Right lobe of liver (tissue), 6 donors: Measurements from ENCODE around the gene CACNA1S. TPM values are rescaled to one million over a fixed set of nuclear protein-coding genes. Genes with fewer than 3 reads are reported as not detected.

Experiments
- ATAC-seq, 4 donors: fragments of 200-7000 bp; cut with Tn5 transposase; one replicate each; pipeline ENCODE4 v1.9.1; 2020; ENCODE audit warnings: mild to moderate bottlenecking in 4 of 4, moderate library complexity in 4 of 4
- DNase-seq, 3 donors: peaks; one replicate each; pipeline ENCODE4 v3.0.0-alpha.2; 2020
- H3K27ac ChIP-seq, 3 donors: fragments of 200-600 bp; one replicate each; pipeline ENCODE4 v1.8.0; 2022
- H3K27me3 ChIP-seq, 2 donors: fragments of 200-600 bp; one replicate each; pipeline ENCODE4 v1.8.0; 2022
- H3K36me3 ChIP-seq, 4 donors: fragments of 200-600 bp; sonication (generic) in 1 of 4; one replicate each; pipeline versions ENCODE4 v1.5.1 to v1.8.0; 2017 to 2022; ENCODE audit warnings: control low read depth in 1 of 4
- H3K4me1 ChIP-seq, 4 donors: fragments of 200-600 bp; sonication (generic) in 1 of 4; one replicate each; pipeline versions ENCODE4 v1.5.1 to v1.8.0; 2017 to 2022; ENCODE audit warnings: control low read depth in 1 of 4
- H3K4me3 ChIP-seq, 3 donors: fragments of 200-600 bp; one replicate each; pipeline ENCODE4 v1.8.0; 2022
- H3K9me3 ChIP-seq, 4 donors: fragments of 200-600 bp; sonication (generic) in 1 of 4; one replicate each; pipeline versions ENCODE4 v1.5.1 to v1.8.0; 2017 to 2022; ENCODE audit warnings: control low read depth in 1 of 4
- CTCF ChIP-seq, 4 donors: fragments of 200-600 bp in 3 of 4; fragments of 450-650 bp in 1 of 4; IDR thresholded peaks; one replicate each; pipeline versions ENCODE4 v1.5.1 to v1.8.0; 2016 to 2022; ENCODE audit warnings: antibody characterized with exemption in 4 of 4, mild to moderate bottlenecking in 2 of 4
- POLR2A ChIP-seq: fragments of 450-650 bp; IDR thresholded peaks from one replicate; pipeline ENCODE4 v1.6.1; 2017; ENCODE audit warnings: antibody characterized with exemption, mild to moderate bottlenecking
- WGBS: methylation state at CpG from one replicate; pipeline ENCODE4 v1.1.6; 2018; ENCODE audit warnings: low coverage, low lambda C conversion rate; ENCODE audit not compliant: insufficient coverage; ENCODE audit errors: missing lambda C conversion rate; 5-methylcytosine and 5-hydroxymethylcytosine counted together
- intact Hi-C, 2 donors: fragments of 100-400 bp; cut with DNase I; formaldehyde crosslinking; loops; one replicate each; pipeline versions ENCODE4 v1.11.2 to v1.14.1; 2022
- total RNA-seq, 6 experiments: library from RNA; depleted of rRNA in 2 of 6; stranded (reverse); fragments of >200 nt in 2 of 6; fragmentation: NEBNext Ultra II Directional in 3 of 6; extraction: Animal tissue kit (Norgen Biotek cat#: 25700) in 3 of 6; gene quantifications; one replicate each; pipeline versions ENCODE4 v1.1.0 to v1.2.4, GENCODE V29; 2016 to 2023
- donor health status: DM: no; HTN: yes; CAD: no.
- donor health status: DM: no; HTN: no; CAD: no.
- donor health status: DM: no; HTN: no; CAD: no.
- donor health status: DM: no; HTN: yes; CAD: no.
- donor health status: DM: no; HTN: yes; CAD: no.

Gene CACNA1S
- total RNA-seq, 6 experiments from 2014 or later = 0.12 TPM; not detected in 5

DNA sequence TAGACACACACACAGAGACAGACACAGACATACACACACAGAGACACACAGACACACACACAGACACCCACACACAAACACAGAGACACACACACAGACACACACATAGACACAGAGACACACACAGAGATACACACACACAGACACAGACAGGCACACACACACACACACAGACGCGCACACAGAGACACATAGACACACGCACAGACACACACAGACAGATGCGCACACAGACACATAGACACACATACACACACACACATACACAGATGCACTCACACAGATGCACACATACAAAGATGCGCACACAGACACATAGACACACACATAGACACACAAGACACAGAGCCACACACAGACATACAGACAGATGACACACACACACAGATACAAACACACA lies 104.7 kb downstream of the CACNA1S start:
- Histone ChIP-seq H3K9me3 (no peaks in the 10 kb centered on the region), H3K27ac (no peak overlapping the region), H3K36me3 (no peaks in the 10 kb centered on the region), H3K4me3 (no peak overlapping the region), H3K4me1 (no peaks in the 10 kb centered on the region), H3K27me3 (no peaks in the 10 kb centered on the region)
- TF ChIP-seq CTCF (IDR thresholded peaks at IDR 0.05) (no peak), POLR2A (no peak)
- intact Hi-C loops = no loop called here
- no peak for ATAC-seq
- WGBS = 100% methylated on average over 2 of the region's 5 CpGs
- DNase-seq = no peak

GRCh38 chr1:201006450-201006849 lies 105.8 kb downstream of the CACNA1S start:
- WGBS = 43% methylated on average over 2 of the region's 2 CpGs
- ATAC-seq (no peak), DNase-seq (no peak)
- no peaks in the 10 kb centered on the region for H3K27me3 ChIP-seq
- TF ChIP-seq CTCF (IDR thresholded peaks at IDR 0.05) = no peak
- TF ChIP-seq POLR2A = no peak
- no peaks in the 10 kb centered on the region for H3K36me3 ChIP-seq
- no peaks in the 10 kb centered on the region for H3K9me3 ChIP-seq
- H3K4me3 ChIP-seq = no peak overlapping the region
- H3K4me1 ChIP-seq = no peaks in the 10 kb centered on the region
- intact Hi-C loops = no loop called here
- H3K27ac ChIP-seq = no peak overlapping the region

DNA sequence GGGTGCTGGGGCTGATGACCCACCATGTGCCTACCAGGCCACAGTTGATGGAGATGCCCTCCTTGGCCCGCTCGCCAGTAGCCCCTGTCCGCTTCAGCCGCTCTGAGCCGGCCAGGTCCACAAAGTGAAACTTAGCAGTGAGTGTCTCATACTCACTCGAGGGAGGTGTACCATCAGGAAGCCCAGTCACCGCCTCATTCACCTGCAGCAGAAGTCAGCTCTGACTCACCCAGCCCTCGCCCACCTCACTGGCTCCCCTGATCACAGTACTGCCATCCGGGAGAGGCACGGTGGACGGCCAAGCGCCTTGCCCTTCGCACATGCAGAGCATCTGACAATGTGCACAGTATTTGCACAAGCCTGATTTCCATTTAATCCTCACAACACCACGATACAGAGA lies 107.5 kb downstream of the CACNA1S start:
- Histone ChIP-seq H3K27ac (no peak overlapping the region), H3K9me3 (no peaks in the 10 kb centered on the region), H3K36me3 (no peaks in the 10 kb centered on the region), H3K4me1 (no peaks in the 10 kb centered on the region), H3K27me3 (no peaks in the 10 kb centered on the region), H3K4me3 (no peak overlapping the region)
- no CpG with 5 or more reads among the region's 14 CpGs for WGBS
- intact Hi-C loops = no loop called here
- DNase-seq (no peak), ATAC-seq (no peak)
- TF ChIP-seq CTCF (IDR thresholded peaks at IDR 0.05) (no peak), POLR2A (no peak)

DNA sequence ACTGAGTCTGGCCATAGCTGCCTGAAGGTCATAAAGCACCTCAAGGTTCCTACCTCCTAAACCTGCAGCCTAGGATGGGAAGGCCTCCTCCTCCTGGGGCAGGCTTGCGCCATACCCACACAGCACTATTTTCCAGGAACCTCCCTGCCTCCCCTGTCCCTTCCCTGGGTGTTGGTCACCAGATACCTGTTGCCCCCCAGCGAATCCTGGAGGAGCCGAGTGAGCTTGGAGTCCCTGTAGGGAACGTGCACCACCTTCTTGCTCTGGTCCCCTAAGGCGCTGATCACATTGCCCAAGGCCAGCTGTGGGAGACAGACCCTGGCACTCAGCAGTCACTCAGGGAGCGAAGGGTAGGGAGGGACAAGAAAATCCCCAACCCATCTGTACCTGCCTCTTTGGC lies 108.1 kb downstream of the CACNA1S start:
- no peak for TF ChIP-seq POLR2A
- no peak for TF ChIP-seq CTCF (IDR thresholded peaks at IDR 0.05)
- Histone ChIP-seq H3K4me3 (no peak overlapping the region), H3K36me3 (no peaks in the 10 kb centered on the region), H3K9me3 (no peaks in the 10 kb centered on the region), H3K4me1 (no peaks in the 10 kb centered on the region), H3K27me3 (no peaks in the 10 kb centered on the region), H3K27ac (no peak overlapping the region)
- intact Hi-C loops = no loop called here
- ATAC-seq (no peak), DNase-seq (no peak)
- 80% methylated on average over 2 of the region's 6 CpGs for WGBS

DNA sequence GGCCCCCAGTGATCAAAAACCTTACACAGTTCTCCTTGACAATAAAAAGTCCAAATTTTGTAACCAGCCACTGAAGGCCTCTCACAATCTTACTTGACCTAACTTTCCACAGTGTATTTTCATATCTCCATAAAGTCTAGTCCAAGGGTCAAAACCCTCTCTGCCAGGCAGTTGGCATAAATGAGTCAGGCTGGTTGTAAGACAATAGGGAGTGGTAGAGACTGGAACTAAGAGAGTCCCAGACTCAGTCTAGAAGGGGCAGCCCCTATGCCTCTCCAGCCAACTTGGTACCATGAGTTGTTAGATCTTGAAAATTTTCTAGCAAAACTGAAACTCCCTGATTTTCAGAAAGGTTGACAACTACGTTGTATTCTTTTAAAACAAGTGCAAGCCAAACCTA lies 109.7 kb downstream of the CACNA1S start:
- no peaks in the 10 kb centered on the region for H3K9me3 ChIP-seq
- intact Hi-C loops = no loop called here
- H3K4me3 ChIP-seq = no peak overlapping the region
- no peak for DNase-seq
- no peaks in the 10 kb centered on the region for H3K27me3 ChIP-seq
- H3K27ac ChIP-seq = no peak overlapping the region
- ATAC-seq = no peak
- 100% methylated on average over 1 of the region's 1 CpG for WGBS
- no peak for TF ChIP-seq POLR2A
- TF ChIP-seq CTCF (IDR thresholded peaks at IDR 0.05) = no peak
- H3K36me3 ChIP-seq = peaks cover 0 to 2% (median 0%) of the 10 kb centered on the region in 4 donors
- no peaks in the 10 kb centered on the region for H3K4me1 ChIP-seq
